HG03095 (cell line): Measurements from ENCODE around the gene SH2D1B.
"Not testable (repeated sequence)": the region's sequence is repeated elsewhere in the genome, so short reads cannot be mapped to it uniquely, and the experiment has no call there.

Source experiments
- ATAC-seq: cut with Tn5 transposase; IDR thresholded peaks from one replicate; pipeline ENCODE4 v1.9.1; 2021; ENCODE audit warnings: moderate library complexity; ENCODE audit not compliant: unreplicated experiment

The SH2D1B gene

GRCh38 chr1:162365284-162366020 is 46.5 kb downstream of the SH2D1B start:
- no peak for ATAC-seq

DNA sequence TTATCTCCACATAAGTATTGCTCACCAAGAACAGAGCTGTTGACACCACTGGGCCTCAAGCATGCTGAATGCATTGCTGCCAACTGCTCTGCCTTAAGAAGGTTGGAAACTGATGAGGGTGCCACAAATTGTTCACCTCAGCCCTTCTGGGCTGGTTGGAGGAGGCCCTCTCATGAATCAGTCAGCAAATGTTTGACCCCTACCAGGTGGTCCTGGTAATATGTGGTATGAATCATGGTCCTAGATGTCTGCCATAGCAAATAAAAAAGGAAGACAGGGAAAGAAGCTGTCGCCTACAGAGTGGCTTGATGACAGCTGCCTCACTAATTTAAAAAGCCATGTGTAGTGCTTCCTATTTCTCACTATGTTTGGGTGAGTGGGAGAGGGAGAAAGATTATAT is 47.4 kb downstream of the SH2D1B start:
- no peak for ATAC-seq

- no peak for ATAC-seq
Measured at GRCh38 chr1:162363823-162364222, 48.1 kb downstream of the SH2D1B start.

- ATAC-seq = no peak
Measured at GRCh38 chr1:162361349-162361748, 50.6 kb downstream of the SH2D1B start.

- ATAC-seq = no peak
Measured at GRCh38 chr1:162360874-162361260, 51.1 kb downstream of the SH2D1B start.

DNA sequence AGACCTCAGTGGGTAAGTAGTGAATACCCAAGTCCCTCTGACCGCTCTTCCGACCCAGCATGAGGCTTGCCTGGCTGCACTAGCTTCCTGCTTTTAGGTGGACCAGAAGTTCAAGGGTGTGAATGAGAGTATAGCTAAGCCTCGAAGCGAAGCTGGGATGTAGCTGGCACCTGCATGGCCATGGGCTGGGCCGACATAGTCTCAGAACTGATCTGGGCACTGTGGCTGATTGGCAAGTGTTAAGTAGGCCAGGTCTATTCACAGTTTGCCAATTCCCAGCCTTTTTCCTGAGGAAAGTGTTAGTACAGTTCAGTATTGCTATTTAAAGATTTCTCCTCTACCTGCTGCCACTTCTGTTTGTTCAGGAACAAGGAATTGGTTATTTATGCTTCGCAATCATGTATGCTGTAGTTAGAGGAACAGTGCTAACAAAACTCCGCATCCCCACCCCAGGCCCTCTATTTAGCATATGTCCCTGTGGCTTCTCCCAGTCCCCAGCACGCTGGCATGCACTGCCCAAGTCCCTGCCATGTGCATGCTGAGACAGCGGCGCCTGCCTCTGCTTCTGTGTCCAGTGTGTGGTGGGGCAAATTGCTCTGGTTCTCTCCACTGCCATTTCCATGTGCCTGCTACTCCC is 51.6 kb downstream of the SH2D1B start:
- ATAC-seq = no peak

GRCh38 chr1:162359523-162360236 is 52.3 kb downstream of the SH2D1B start:
- ATAC-seq = no peak

GRCh38 chr1:162358928-162359327 is 53.0 kb downstream of the SH2D1B start:
- ATAC-seq = no peak

DNA sequence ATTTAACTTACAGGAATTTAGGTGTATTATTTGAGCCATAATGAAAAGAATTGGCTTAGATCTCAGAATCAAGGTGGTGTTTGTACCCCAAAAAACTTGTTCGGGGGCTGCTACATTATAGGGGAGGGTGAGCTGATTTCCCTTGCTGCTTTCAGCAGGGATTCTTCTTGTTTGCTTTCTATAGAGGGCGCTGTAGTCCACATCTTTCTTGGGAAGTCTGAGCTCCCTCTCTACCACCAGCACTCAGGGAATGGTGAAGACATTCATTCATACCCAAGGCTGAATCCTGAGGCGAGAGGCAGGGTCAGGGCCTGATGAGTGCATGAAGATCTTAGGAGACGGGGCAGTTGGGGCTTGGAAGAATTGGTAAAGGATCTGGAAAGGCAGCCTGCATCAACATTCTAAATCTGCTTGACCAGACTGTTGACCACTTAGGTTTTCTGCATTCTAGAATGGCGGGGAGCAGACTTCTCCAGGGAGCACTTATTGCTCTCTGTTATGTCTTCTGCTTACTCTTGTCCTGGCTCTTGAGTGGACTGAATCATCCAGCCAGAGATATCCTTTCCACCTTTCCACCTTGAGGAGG is 54.2 kb downstream of the SH2D1B start:
- no peak for ATAC-seq

DNA sequence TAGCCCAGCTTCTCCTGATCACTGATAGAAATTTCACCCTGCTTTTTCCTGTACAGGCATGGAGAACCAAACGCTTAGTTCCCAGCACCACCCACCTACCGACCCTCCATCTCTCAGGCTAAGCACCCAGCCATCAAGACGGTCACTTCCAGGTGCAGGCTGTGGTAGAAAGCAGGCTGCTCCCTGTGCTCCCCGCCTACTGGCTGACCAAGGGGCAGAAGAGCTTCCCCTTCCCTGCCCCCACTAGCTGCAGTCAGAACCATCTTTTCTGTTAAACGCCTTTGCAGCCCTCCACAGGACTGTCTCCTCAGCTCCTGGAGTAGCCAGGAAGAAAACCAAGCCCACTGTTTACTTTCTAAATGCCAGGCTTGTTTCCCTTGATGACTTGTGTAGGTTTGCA is 58.2 kb downstream of the SH2D1B start:
- no peak for ATAC-seq

- no peak for ATAC-seq
Measured at GRCh38 chr1:162353078-162353477, 58.9 kb downstream of the SH2D1B start.

- not testable (repeated sequence) for ATAC-seq
Measured at GRCh38 chr1:162351874-162352273, 60.1 kb downstream of the SH2D1B start.

GRCh38 chr1:162351246-162351842 is 60.6 kb downstream of the SH2D1B start:
- no peak for ATAC-seq

GRCh38 chr1:162349635-162350330 is 62.2 kb downstream of the SH2D1B start:
- no peak for ATAC-seq

- ATAC-seq = no peak
Measured at GRCh38 chr1:162347281-162347680, 64.7 kb downstream of the SH2D1B start.
